CD4-positive, alpha-beta memory T cell (primary cell): ENCODE results near the gene ZCRB1. TPM values are rescaled to one million over a fixed set of nuclear protein-coding genes. Genes with fewer than 3 reads are reported as not detected.
"Not testable (repeated sequence)": the region's sequence is repeated elsewhere in the genome, so short reads cannot be mapped to it uniquely, and the experiment has no call there.

ENCODE experiments used
- CTCF ChIA-PET: fragments of 350-600 bp; sonication (Branson Sonifier 250); formaldehyde crosslinking; loops from one replicate; lab custom pipeline; 2021; ENCODE audit warnings: inconsistent platforms; ENCODE audit not compliant: partially characterized antibody; lab: Charles Lee
- POLR2A ChIA-PET: fragments of 350-600 bp; sonication (Branson Sonifier 250); formaldehyde crosslinking; loops from one replicate; lab custom pipeline; 2021; ENCODE audit not compliant: partially characterized antibody; lab: Charles Lee
- DNase-seq, 5 donors: peaks; one replicate each; pipeline versions ENCODE4 v3.0.0 to v3.0.0-alpha.2; 2020 to 2022; ENCODE audit warnings: mixed read lengths in 1 of 5
- H3K27ac ChIP-seq: one replicate; pipeline ENCODE4 v1.7.0; 2013; ENCODE audit warnings: low read depth, low read length
- H3K27me3 ChIP-seq: 2 replicates; pipeline ENCODE4 v1.7.0; 2013; ENCODE audit warnings: mild to moderate bottlenecking, low read length, moderate library complexity; ENCODE audit not compliant: insufficient read depth
- H3K36me3 ChIP-seq: 2 replicates; pipeline ENCODE4 v1.7.0; 2013; ENCODE audit warnings: mild to moderate bottlenecking, low read length, moderate library complexity; ENCODE audit not compliant: insufficient read depth
- H3K4me1 ChIP-seq: 2 replicates; pipeline ENCODE4 v1.7.0; 2013; ENCODE audit warnings: mild to moderate bottlenecking, low read length, moderate library complexity; ENCODE audit not compliant: insufficient read depth
- H3K4me3 ChIP-seq, 2 donors: one replicate each; pipeline ENCODE4 v1.7.0; 2013; ENCODE audit warnings: low read length in 2 of 2, mild to moderate bottlenecking in 1 of 2
- H3K9me3 ChIP-seq, 2 donors: one replicate each; pipeline ENCODE4 v1.7.0; 2013; ENCODE audit warnings: low read length in 2 of 2, control low read depth in 1 of 2; ENCODE audit not compliant: control insufficient read depth in 1 of 2
- H3K27ac Mint-ChIP-seq, 7 donors: one replicate each; pipeline ENCODE4 v1.8.0; 2020 to 2021; ENCODE audit warnings: mixed read lengths in 7 of 7, mild to moderate bottlenecking in 6 of 7, inconsistent platforms in 3 of 7, moderate library complexity in 3 of 7
- H3K27me3 Mint-ChIP-seq, 2 donors: one replicate each; pipeline ENCODE4 v1.8.0; 2020 to 2021; ENCODE audit warnings: mixed read lengths in 2 of 2
- H3K36me3 Mint-ChIP-seq, 2 donors: one replicate each; pipeline ENCODE4 v1.8.0; 2020 to 2021; ENCODE audit warnings: mixed read lengths in 2 of 2, inconsistent platforms in 1 of 2, mild to moderate bottlenecking in 1 of 2
- H3K4me1 Mint-ChIP-seq, 4 donors: one replicate each; pipeline ENCODE4 v1.8.0; 2020 to 2021; ENCODE audit warnings: mixed read lengths in 4 of 4, mild to moderate bottlenecking in 1 of 4
- H3K4me3 Mint-ChIP-seq, 8 donors: one replicate each; pipeline ENCODE4 v1.8.0; 2020 to 2021; ENCODE audit warnings: mixed read lengths in 8 of 8, mild to moderate bottlenecking in 7 of 8, moderate library complexity in 6 of 8, inconsistent platforms in 3 of 8
- H3K9me3 Mint-ChIP-seq, 8 donors: one replicate each; pipeline ENCODE4 v1.8.0; 2020 to 2021; ENCODE audit warnings: mixed read lengths in 8 of 8, mild to moderate bottlenecking in 5 of 8, inconsistent platforms in 3 of 8, moderate library complexity in 1 of 8
- intact Hi-C: fragments of 100-400 bp; cut with micrococcal nuclease; formaldehyde crosslinking; loops from one replicate; pipeline ENCODE4 v1.15.1; 2023
- polyA plus RNA-seq, 2 donors: library from polyadenylated mRNA; unstranded; fragments of 300-500 nt; fragmentation: Illumina TruSeq; gene quantifications; one replicate each; pipeline ENCODE4 v1.2.3, GENCODE V29; 2021
- total RNA-seq, 2 experiments: library from RNA; stranded (reverse); gene quantifications; one replicate each; pipeline ENCODE4 v1.2.3, GENCODE V29; 2021

The ZCRB1 gene
- total and polyA plus RNA-seq, 4 experiments from 2014 or later = 21.2 to 80.5 (median 37.6) TPM

GRCh38 chr12:42330097-42330496 is 4.2 kb upstream of the ZCRB1 start:
- H3K4me3 ChIP-seq, H3K9me3 Mint-ChIP-seq, CTCF ChIA-PET, DNase-seq, H3K27me3 ChIP-seq, H3K36me3 ChIP-seq, POLR2A ChIA-PET, H3K9me3 ChIP-seq, H3K27me3 Mint-ChIP-seq, H3K27ac Mint-ChIP-seq, H3K27ac ChIP-seq: not testable (repeated sequence)
- Mint-ChIP-seq H3K4me3 (peak overlapping the region in 2 of 8 donors; percentile 29 to 41), H3K36me3 (peaks cover 3 to 16% of the 10 kb centered on the region in 2 donors), H3K4me1 (peaks cover 49 to 82% (median 70%) of the 10 kb centered on the region in 4 donors)
- intact Hi-C loops = loop anchor here (5.0 kb wide), 1 partner anchor 1053 kb away; no protein-coding TSS in a partner anchor
- peaks cover 74% of the 10 kb centered on the region for H3K4me1 ChIP-seq

- ChIA-PET POLR2A (interaction anchor here (1.1 to 1.5 kb wide), 4 partner anchors 10 to 1479 kb away, joined by 3 to 5 read pairs (median 4); partner anchors contain the start of genes GXYLT1 and TWF1), CTCF (interaction anchor here (1.1 kb wide), 1 partner anchor 303 kb away, joined by 3 read pairs; no protein-coding TSS in a partner anchor)
- H3K4me1 Mint-ChIP-seq = peaks cover 38 to 73% (median 60%) of the 10 kb centered on the region in 4 donors
- no peaks in the 10 kb centered on the region for H3K27me3 Mint-ChIP-seq
- H3K27ac Mint-ChIP-seq = peak overlapping the region; percentile 89 to 99 (median 99)
- Histone ChIP-seq H3K4me1 (peaks cover 59% of the 10 kb centered on the region), H3K9me3 (no peaks in the 10 kb centered on the region), H3K27ac (peak overlapping the region; percentile 79), H3K4me3 (peak overlapping the region; percentile 69 to 84), H3K27me3 (no peaks in the 10 kb centered on the region), H3K36me3 (no peaks in the 10 kb centered on the region)
- H3K4me3 Mint-ChIP-seq = peak overlapping the region; percentile 94 to 99 (median 99)
- peaks cover 0 to 12% of the 10 kb centered on the region in 2 donors for H3K36me3 Mint-ChIP-seq
- intact Hi-C loops = loop anchor here (5.0 kb wide), 1 partner anchor 1480 kb away; the partner anchor contains the start of gene TWF1
- peaks cover 0 to 1% (median 0%) of the 10 kb centered on the region in 8 donors for H3K9me3 Mint-ChIP-seq
- no peak for DNase-seq
Measured at GRCh38 chr12:42327227-42327590, 1.3 kb upstream of the ZCRB1 start.

- peak overlapping the region; percentile 79 for H3K27ac ChIP-seq
- no peaks in the 10 kb centered on the region for H3K27me3 Mint-ChIP-seq
- peaks cover 0 to 1% (median 0%) of the 10 kb centered on the region in 8 donors for H3K9me3 Mint-ChIP-seq
- H3K4me1 Mint-ChIP-seq = peaks cover 37 to 68% (median 54%) of the 10 kb centered on the region in 4 donors
- no peaks in the 10 kb centered on the region for H3K9me3 ChIP-seq
- H3K4me3 ChIP-seq = peak overlapping the region; percentile 69 to 84
- ChIA-PET POLR2A (interaction anchor here (0.6 to 1.4 kb wide), 4 partner anchors 95 to 1480 kb away, joined by 3 to 5 read pairs (median 4); partner anchors contain the start of gene TWF1), CTCF (interaction anchor here (1.1 to 1.6 kb wide), 2 partner anchors 9 to 303 kb away, joined by 3 to 4 read pairs; no protein-coding TSS in a partner anchor)
- no peaks in the 10 kb centered on the region for H3K36me3 ChIP-seq
- peak; percentile 25 to 41 (median 36) for DNase-seq
- H3K4me1 ChIP-seq = peaks cover 54% of the 10 kb centered on the region
- H3K4me3 Mint-ChIP-seq = peak overlapping the region; percentile 94 to 99 (median 99)
- intact Hi-C loops = loop anchor here (1.0 to 5.0 kb wide), 3 partner anchors 88 to 1481 kb away; partner anchors contain the start of genes GXYLT1, TWF1 and YAF2
- peak overlapping the region; percentile 89 to 99 (median 99) for H3K27ac Mint-ChIP-seq
- no peaks in the 10 kb centered on the region for H3K27me3 ChIP-seq
- H3K36me3 Mint-ChIP-seq = peaks cover 2 to 12% of the 10 kb centered on the region in 2 donors
Measured at GRCh38 chr12:42326541-42327226, 790 bp upstream of the ZCRB1 start.

GRCh38 chr12:42325326-42325652 is 605 bp downstream of the ZCRB1 start:
- intact Hi-C loops = loop anchor here (5.0 kb wide), 1 partner anchor 1482 kb away; the partner anchor contains the start of gene TWF1
- CTCF ChIA-PET = interaction anchor here (1.6 kb wide), 1 partner anchor 11 kb away, joined by 4 read pairs; no protein-coding TSS in a partner anchor
- peaks cover 11 to 22% of the 10 kb centered on the region in 2 donors for H3K36me3 Mint-ChIP-seq
- H3K27me3 Mint-ChIP-seq = no peaks in the 10 kb centered on the region
- Histone ChIP-seq H3K27me3 (no peaks in the 10 kb centered on the region), H3K36me3 (no peaks in the 10 kb centered on the region), H3K27ac (peak overlapping the region; percentile 79), H3K4me3 (peak overlapping the region; percentile 69 to 84), H3K9me3 (no peaks in the 10 kb centered on the region), H3K4me1 (peaks cover 43% of the 10 kb centered on the region)
- peak overlapping the region; percentile 89 to 99 (median 99) for H3K27ac Mint-ChIP-seq
- H3K9me3 Mint-ChIP-seq = peaks cover 0 to 1% (median 0%) of the 10 kb centered on the region in 8 donors
- H3K4me3 Mint-ChIP-seq = peak overlapping the region; percentile 94 to 99 (median 99)
- no peak for DNase-seq
- POLR2A ChIA-PET = interaction anchor here (0.6 to 0.7 kb wide), 2 partner anchors 8 to 87 kb away, joined by 3 to 4 read pairs; partner anchors contain the start of gene YAF2
- H3K4me1 Mint-ChIP-seq = peaks cover 27 to 54% (median 43%) of the 10 kb centered on the region in 4 donors

- Histone ChIP-seq H3K27me3 (no peaks in the 10 kb centered on the region), H3K9me3 (no peaks in the 10 kb centered on the region), H3K4me1 (peaks cover 33% of the 10 kb centered on the region), H3K36me3 (no peaks in the 10 kb centered on the region), H3K4me3 (no peak overlapping the region), H3K27ac (no peak overlapping the region)
- Mint-ChIP-seq H3K27me3 (no peaks in the 10 kb centered on the region), H3K27ac (no peak overlapping the region), H3K4me1 (peaks cover 19 to 45% (median 34%) of the 10 kb centered on the region in 4 donors), H3K9me3 (peaks cover 0 to 1% (median 0%) of the 10 kb centered on the region in 8 donors), H3K36me3 (peaks cover 11 to 26% of the 10 kb centered on the region in 2 donors), H3K4me3 (peak overlapping the region in 1 of 8 donors; percentile 29)
- intact Hi-C loops = no loop called here
- CTCF ChIA-PET = interaction anchor here (1.4 kb wide), 1 partner anchor 8 kb away, joined by 8 read pairs; no protein-coding TSS in a partner anchor
- no peak for DNase-seq
- POLR2A ChIA-PET = no interaction called here
Measured at GRCh38 chr12:42323856-42324255, 2.0 kb downstream of the ZCRB1 start.

GRCh38 chr12:42322567-42322966 is 3.3 kb downstream of the ZCRB1 start:
- Mint-ChIP-seq H3K27me3 (no peaks in the 10 kb centered on the region), H3K36me3 (peaks cover 18 to 23% of the 10 kb centered on the region in 2 donors), H3K4me3 (no peak overlapping the region), H3K9me3 (peaks cover 0 to 1% (median 0%) of the 10 kb centered on the region in 8 donors), H3K27ac (peak overlapping the region in 1 of 7 donors; percentile 1), H3K4me1 (peaks cover 12 to 32% (median 24%) of the 10 kb centered on the region in 4 donors)
- Histone ChIP-seq H3K27me3 (no peaks in the 10 kb centered on the region), H3K9me3 (no peaks in the 10 kb centered on the region), H3K4me3 (no peak overlapping the region), H3K27ac (no peak overlapping the region), H3K36me3 (no peaks in the 10 kb centered on the region), H3K4me1 (peaks cover 20% of the 10 kb centered on the region)
- no peak for DNase-seq
- intact Hi-C loops = no loop called here
- CTCF ChIA-PET = interaction anchor here (1.4 kb wide), 1 partner anchor 9 kb away, joined by 8 read pairs; no protein-coding TSS in a partner anchor
- POLR2A ChIA-PET = interaction anchor here (0.9 kb wide), 1 partner anchor 177 kb away, joined by 4 read pairs; no protein-coding TSS in a partner anchor

GRCh38 chr12:42320796-42321195 is 5.1 kb downstream of the ZCRB1 start:
- Histone ChIP-seq H3K4me3 (no peak overlapping the region), H3K27ac (no peak overlapping the region), H3K9me3 (no peaks in the 10 kb centered on the region), H3K36me3 (peaks cover 11% of the 10 kb centered on the region), H3K4me1 (peaks cover 12% of the 10 kb centered on the region), H3K27me3 (no peaks in the 10 kb centered on the region)
- ChIA-PET POLR2A (no interaction called here), CTCF (no interaction called here)
- peaks cover 0 to 1% (median 0%) of the 10 kb centered on the region in 8 donors for H3K9me3 Mint-ChIP-seq
- H3K4me1 Mint-ChIP-seq = peaks cover 6 to 15% (median 12%) of the 10 kb centered on the region in 4 donors
- no peaks in the 10 kb centered on the region for H3K27me3 Mint-ChIP-seq
- peak overlapping the region in 1 of 7 donors; percentile 54 for H3K27ac Mint-ChIP-seq
- peaks cover 25 to 27% of the 10 kb centered on the region in 2 donors for H3K36me3 Mint-ChIP-seq
- no peak for DNase-seq
- no peak overlapping the region for H3K4me3 Mint-ChIP-seq
- intact Hi-C loops = no loop called here
